GM12874 (cell line): ENCODE data around the gene FBXL20.
A peak's percentile ranks its signal among the peaks of the same experiment; 100 is the strongest.

Experiments
- CTCF ChIP-seq: IDR thresholded peaks from 2 replicates; pipeline ENCODE4 v1.5.1; 2011; ENCODE audit warnings: low read depth, mild to moderate bottlenecking, control low read depth, low read length, moderate library complexity; ENCODE audit not compliant: insufficient read depth

The FBXL20 gene

GRCh38 chr17:39236981-39237441, 164.4 kb downstream of the FBXL20 start:
- TF ChIP-seq CTCF = no peak

- TF ChIP-seq CTCF = no peak
Measured at GRCh38 chr17:39236450-39236927, 164.9 kb downstream of the FBXL20 start.

- peak; percentile 92 for TF ChIP-seq CTCF
Measured at GRCh38 chr17:39235555-39236449, 165.6 kb downstream of the FBXL20 start.

GRCh38 chr17:39231591-39232551, 169.6 kb downstream of the FBXL20 start:
- peak; percentile 91 for TF ChIP-seq CTCF

- TF ChIP-seq CTCF = no peak
Measured at GRCh38 chr17:39231091-39231561, 170.3 kb downstream of the FBXL20 start.

- TF ChIP-seq CTCF = no peak
Measured at GRCh38 chr17:39230361-39230760, 171.1 kb downstream of the FBXL20 start.
